BLaER1 (cell line): ENCODE measurements around the gene BICD1.

ENCODE experiments used
- H3K27ac ChIP-seq: shearing (Covaris generic); formaldehyde crosslinking; 2 replicates; pipeline ENCODE4 v1.8.1; 2022
- H3K27me3 ChIP-seq: shearing (Covaris generic); formaldehyde crosslinking; 2 replicates; pipeline ENCODE4 v1.8.1; 2022
- H3K36me3 ChIP-seq: shearing (Covaris generic); formaldehyde crosslinking; 2 replicates; pipeline ENCODE4 v1.8.1; 2022
- H3K4me1 ChIP-seq: shearing (Covaris generic); formaldehyde crosslinking; 2 replicates; pipeline ENCODE4 v1.8.1; 2022
- H3K4me2 ChIP-seq: shearing (Covaris generic); formaldehyde crosslinking; 2 replicates; pipeline ENCODE4 v1.8.1; 2022
- H3K4me3 ChIP-seq: shearing (Covaris generic); formaldehyde crosslinking; 2 replicates; pipeline ENCODE4 v1.8.1; 2022
- H3K9ac ChIP-seq: shearing (Covaris generic); formaldehyde crosslinking; 2 replicates; pipeline ENCODE4 v1.8.1; 2022
- H3K9me3 ChIP-seq: shearing (Covaris generic); formaldehyde crosslinking; 2 replicates; pipeline ENCODE4 v1.8.1; 2022
- H4K20me1 ChIP-seq: shearing (Covaris generic); formaldehyde crosslinking; 2 replicates; pipeline ENCODE4 v1.8.1; 2022
- Cebpa-rat ChIP-seq: shearing (Covaris generic); IDR thresholded peaks from 2 replicates; pipeline ENCODE4 v1.8.1; 2022

The BICD1 gene

DNA sequence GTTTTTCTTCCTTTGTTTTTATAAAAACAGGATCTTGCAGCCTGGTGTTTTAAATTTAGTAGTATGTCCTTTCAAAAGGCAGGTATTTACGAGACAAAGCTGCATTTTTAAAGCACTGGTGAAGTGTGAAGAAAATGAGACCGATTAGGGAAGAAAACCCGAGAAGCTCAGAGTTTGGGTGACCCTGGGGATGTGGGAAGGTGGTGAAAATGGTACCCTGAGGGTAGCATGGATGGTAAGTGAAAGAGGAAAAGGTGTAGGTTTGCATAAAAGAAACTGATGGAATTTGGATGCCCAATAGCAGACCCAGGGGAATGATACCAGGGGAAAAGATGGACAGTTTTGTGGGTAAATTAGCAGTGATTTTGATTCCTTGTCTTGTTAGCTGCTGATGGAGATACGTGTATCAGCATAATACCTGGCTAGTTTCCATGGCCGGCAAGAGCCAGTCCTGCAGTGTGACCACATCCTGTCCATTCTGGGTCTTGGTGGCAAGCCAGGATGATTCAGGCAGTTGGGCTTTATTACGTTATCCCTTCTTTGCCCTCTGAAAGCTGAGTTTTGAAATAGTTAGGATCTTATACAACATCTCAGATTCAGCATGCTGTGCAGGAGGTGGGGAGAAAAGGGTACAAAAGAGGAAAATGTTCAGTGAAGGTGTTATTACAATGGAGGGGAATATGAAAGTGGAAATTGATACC lies 8.9 kb downstream of the BICD1 start:
- no peak overlapping the region for H3K27ac ChIP-seq
- TF ChIP-seq Cebpa-rat = no peak

DNA sequence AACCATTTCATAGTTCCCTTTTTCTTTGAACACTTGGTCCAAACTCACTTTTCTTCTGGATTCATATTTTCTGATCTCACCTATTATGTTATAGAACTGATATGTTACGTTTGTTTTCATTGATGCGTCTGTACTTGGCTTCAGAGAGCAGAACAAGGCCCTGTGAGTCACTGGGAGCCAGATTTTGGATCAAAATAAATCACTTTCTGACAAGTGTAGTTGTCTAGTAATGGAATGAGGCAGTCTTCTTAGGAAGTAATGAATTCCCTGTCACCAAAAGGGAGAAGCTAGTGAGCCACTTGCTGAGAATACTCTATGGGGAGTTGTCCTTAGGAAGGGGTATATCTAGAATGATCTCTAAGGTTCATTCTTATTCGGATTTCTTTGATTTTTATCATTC lies 10.2 kb downstream of the BICD1 start:
- Histone ChIP-seq H3K36me3 (peaks cover 28% of the 10 kb centered on the region), H3K27me3 (no peaks in the 10 kb centered on the region), H4K20me1 (no peaks in the 10 kb centered on the region), H3K27ac (no peak overlapping the region), H3K4me3 (no peak overlapping the region), H3K4me2 (no peak overlapping the region), H3K9me3 (no peaks in the 10 kb centered on the region), H3K4me1 (peaks cover 9% of the 10 kb centered on the region; the same call in 1 of the 2 replicates), H3K9ac (no peak overlapping the region)
- no peak for TF ChIP-seq Cebpa-rat

More for the DNA sequence above, 8.9 kb downstream of the BICD1 start:
- no peak overlapping the region for H3K9ac ChIP-seq
- H4K20me1 ChIP-seq = no peaks in the 10 kb centered on the region
- H3K9me3 ChIP-seq = no peaks in the 10 kb centered on the region
- no peaks in the 10 kb centered on the region for H3K27me3 ChIP-seq
- H3K4me3 ChIP-seq = no peak overlapping the region
- H3K4me1 ChIP-seq = peaks cover 9% of the 10 kb centered on the region
- H3K4me2 ChIP-seq = no peak overlapping the region
- peaks cover 27% of the 10 kb centered on the region for H3K36me3 ChIP-seq

DNA sequence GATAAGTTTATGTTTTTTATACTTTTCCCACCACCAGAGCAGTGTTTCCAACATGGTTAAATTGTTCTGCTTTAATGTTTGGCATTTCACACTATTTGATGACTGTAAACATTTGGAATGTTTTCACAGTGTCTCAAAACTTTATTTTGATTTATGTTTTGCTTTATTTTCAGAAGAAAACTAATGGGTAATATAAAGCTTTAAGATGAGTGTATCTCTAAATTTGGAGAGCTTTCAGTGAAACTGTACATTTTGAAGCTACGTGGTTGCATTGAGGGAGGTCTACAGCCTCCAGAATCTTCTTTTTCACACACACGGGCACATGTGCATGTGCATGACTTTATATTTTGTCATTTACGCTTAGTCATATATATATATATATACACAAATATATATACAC lies 10.7 kb downstream of the BICD1 start:
- no peak overlapping the region for H3K9ac ChIP-seq
- no peaks in the 10 kb centered on the region for H4K20me1 ChIP-seq
- TF ChIP-seq Cebpa-rat = no peak
- H3K27me3 ChIP-seq = no peaks in the 10 kb centered on the region
- no peak overlapping the region for H3K4me2 ChIP-seq
- no peak overlapping the region for H3K27ac ChIP-seq
- H3K4me3 ChIP-seq = no peak overlapping the region
- peaks cover 25% of the 10 kb centered on the region for H3K36me3 ChIP-seq
- H3K9me3 ChIP-seq = no peaks in the 10 kb centered on the region
- peaks cover 9% of the 10 kb centered on the region; the same call in 1 of the 2 replicates for H3K4me1 ChIP-seq

DNA sequence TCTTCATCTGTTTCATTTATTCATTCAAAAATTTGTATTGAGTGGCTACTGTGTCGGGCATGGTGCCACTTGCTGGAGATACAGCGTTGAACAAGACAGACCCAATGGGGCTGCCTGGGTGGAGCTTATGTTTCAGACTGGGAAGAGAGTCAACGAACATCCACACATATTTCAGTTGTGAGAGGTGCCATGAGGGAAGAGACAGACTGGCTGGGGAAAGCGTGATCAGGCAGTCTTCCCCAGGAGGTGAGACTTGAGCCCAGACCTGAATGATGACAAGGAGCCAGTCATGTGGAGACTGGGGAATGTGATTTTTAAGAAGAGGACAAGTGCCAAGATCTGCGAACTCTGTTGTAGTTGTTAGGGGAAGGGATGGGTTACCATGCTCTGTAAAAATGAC lies 12.2 kb downstream of the BICD1 start:
- Histone ChIP-seq H3K9ac (no peak overlapping the region), H3K27ac (no peak overlapping the region), H3K9me3 (no peaks in the 10 kb centered on the region), H3K4me2 (no peak overlapping the region), H3K36me3 (peaks cover 21% of the 10 kb centered on the region), H3K27me3 (no peaks in the 10 kb centered on the region), H4K20me1 (no peaks in the 10 kb centered on the region), H3K4me3 (no peak overlapping the region), H3K4me1 (peaks cover 9% of the 10 kb centered on the region; the same call in 1 of the 2 replicates)
- TF ChIP-seq Cebpa-rat = no peak

GRCh38 chr12:32120419-32120818 lies 13.8 kb downstream of the BICD1 start:
- Histone ChIP-seq H3K4me3 (no peak overlapping the region), H3K9ac (no peak overlapping the region), H3K36me3 (peaks cover 16% of the 10 kb centered on the region), H3K4me1 (peaks cover 5% of the 10 kb centered on the region; the same call in 1 of the 2 replicates), H3K9me3 (no peaks in the 10 kb centered on the region), H3K4me2 (no peak overlapping the region), H3K27me3 (no peaks in the 10 kb centered on the region), H4K20me1 (0 out of 2 replicates have a peak, but pooled peaks cover 6% of the 10 kb centered on the region), H3K27ac (no peak overlapping the region)
- no peak for TF ChIP-seq Cebpa-rat

GRCh38 chr12:32124637-32125036 lies 18.0 kb downstream of the BICD1 start:
- Histone ChIP-seq H3K9me3 (no peaks in the 10 kb centered on the region), H3K4me1 (peaks cover 10% of the 10 kb centered on the region), H3K4me2 (no peak overlapping the region), H3K36me3 (peaks cover 5% of the 10 kb centered on the region; the same call in 1 of the 2 replicates), H3K4me3 (no peak overlapping the region), H3K27me3 (no peaks in the 10 kb centered on the region), H3K9ac (no peak overlapping the region), H3K27ac (no peak overlapping the region), H4K20me1 (0 out of 2 replicates have a peak, but pooled peaks cover 6% of the 10 kb centered on the region)
- TF ChIP-seq Cebpa-rat = no peak

DNA sequence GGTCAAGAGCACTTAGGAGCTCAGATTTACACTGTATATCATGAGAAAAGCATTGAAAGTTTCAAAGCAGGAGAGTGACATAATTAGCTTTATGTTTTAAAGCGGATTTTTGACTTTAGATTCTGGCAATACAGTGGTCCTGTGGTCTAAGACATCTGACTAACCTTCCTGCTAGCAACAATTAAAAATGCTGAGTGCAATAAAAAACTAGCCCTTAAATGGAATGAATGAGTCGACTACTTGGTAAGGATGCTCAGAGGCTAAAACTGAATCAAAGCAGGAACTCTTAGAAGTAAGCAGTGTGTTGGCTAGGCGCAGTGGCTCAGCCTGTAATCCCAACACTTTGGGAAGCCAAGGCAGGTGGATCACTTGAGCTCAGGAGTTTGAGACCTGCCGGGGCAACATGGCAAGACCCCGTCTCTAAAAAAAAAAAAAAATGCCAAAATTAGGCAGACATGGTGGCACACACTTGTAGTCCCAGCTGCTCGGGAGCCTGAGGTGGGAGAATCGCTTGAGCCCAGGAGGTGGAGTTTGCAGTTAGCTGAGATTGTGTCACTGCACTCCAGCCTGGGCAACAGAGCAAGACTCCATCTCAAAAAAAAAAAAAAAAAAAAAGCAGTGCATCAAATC lies 18.9 kb downstream of the BICD1 start:
- H3K9me3 ChIP-seq = no peaks in the 10 kb centered on the region
- no peak overlapping the region for H3K4me3 ChIP-seq
- no peak overlapping the region for H3K9ac ChIP-seq
- 0 out of 2 replicates have a peak, but pooled peaks cover 6% of the 10 kb centered on the region for H4K20me1 ChIP-seq
- H3K36me3 ChIP-seq = peaks cover 5% of the 10 kb centered on the region; the same call in 1 of the 2 replicates
- no peak overlapping the region for H3K27ac ChIP-seq
- H3K4me2 ChIP-seq = no peak overlapping the region
- no peaks in the 10 kb centered on the region for H3K27me3 ChIP-seq
- no peak for TF ChIP-seq Cebpa-rat
- peaks cover 10% of the 10 kb centered on the region for H3K4me1 ChIP-seq

GRCh38 chr12:32126720-32127119 lies 20.1 kb downstream of the BICD1 start:
- 0 out of 2 replicates have a peak, but pooled peaks cover 6% of the 10 kb centered on the region for H4K20me1 ChIP-seq
- H3K36me3 ChIP-seq = peaks cover 3% of the 10 kb centered on the region; the same call in 1 of the 2 replicates
- no peak overlapping the region for H3K27ac ChIP-seq
- no peaks in the 10 kb centered on the region for H3K9me3 ChIP-seq
- no peak overlapping the region for H3K9ac ChIP-seq
- H3K4me3 ChIP-seq = no peak overlapping the region
- no peaks in the 10 kb centered on the region for H3K27me3 ChIP-seq
- H3K4me1 ChIP-seq = peaks cover 10% of the 10 kb centered on the region
- no peak for TF ChIP-seq Cebpa-rat
- H3K4me2 ChIP-seq = no peak overlapping the region

GRCh38 chr12:32131666-32132065 lies 25.0 kb downstream of the BICD1 start:
- Histone ChIP-seq H3K27me3 (no peaks in the 10 kb centered on the region), H3K9me3 (no peaks in the 10 kb centered on the region), H3K4me3 (no peak overlapping the region), H3K4me2 (no peak overlapping the region), H3K27ac (no peak overlapping the region), H3K4me1 (peaks cover 18% of the 10 kb centered on the region), H3K9ac (no peak overlapping the region), H3K36me3 (no peaks in the 10 kb centered on the region), H4K20me1 (no peaks in the 10 kb centered on the region)
- no peak for TF ChIP-seq Cebpa-rat
